Measurements from ENCODE around the gene PKN2. TPM values are rescaled to one million over a fixed set of nuclear protein-coding genes. Genes with fewer than 3 reads are reported as not detected.

Gene PKN2
- total and polyA plus RNA-seq, 2 of the 4 experiments (the other 2 are of a cell fraction), result 12.7 to 22.2 TPM

DNA sequence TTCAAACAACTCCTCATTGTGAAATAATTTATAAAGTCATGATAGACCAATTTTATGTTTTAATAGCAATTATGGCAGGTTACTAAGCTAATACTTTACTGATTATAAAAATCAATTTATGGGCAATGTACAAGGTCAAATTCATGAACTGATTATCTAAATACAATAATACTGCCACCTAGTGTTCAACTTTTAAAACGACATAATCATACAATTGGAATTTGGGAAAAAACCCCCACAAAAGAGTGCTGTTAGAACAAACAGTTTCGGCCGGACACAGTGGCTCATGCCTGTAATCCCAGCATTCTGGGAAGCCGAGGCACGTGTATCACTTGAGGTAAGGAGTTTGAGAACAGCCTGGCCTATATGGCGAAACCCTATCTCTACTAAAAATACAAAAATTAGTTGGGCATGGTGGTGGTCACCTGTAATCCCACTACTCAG lies 193.3 kb downstream of the PKN2 start:
- CTCF ChIA-PET, result interaction anchor here (0.6 to 1.2 kb wide), 4 partner anchors 15 to 225 kb away, joined by 3 read pairs; no protein-coding TSS in a partner anchor
- H2AFZ ChIP-seq (replicated peaks; ENCODE audit: low read length, poor library complexity), result no peak overlapping the region
- H3K9ac ChIP-seq (ENCODE audit: low read depth, low read length), result no peak overlapping the region
- ATAC-seq (ENCODE audit: low read depth), result peak; percentile 71
- H3K9me3 ChIP-seq (ENCODE audit: control insufficient read depth, insufficient read depth, low read length), result no peaks in the 10 kb centered on the region
- no peak overlapping the region; the same call in 1 of the 2 replicates for H4K5ac ChIP-seq (ENCODE audit: low read depth, low read length)
- WGBS, 2 experiments (ENCODE audit: extremely low coverage in 2 of 2, insufficient read length in 1 of 2), result no CpG with 5 or more reads among the region's 6 CpGs
- no TSS peak for BruUV-seq (replicated peaks)
- H4K91ac ChIP-seq (ENCODE audit: insufficient read depth, low read depth, low read length), result no peak overlapping the region
- in situ Hi-C loops (cut with MboI; ENCODE audit: low sequenced_read_pairs), result loop anchor here (10.0 kb wide), 2 partner anchors 133 to 203 kb away; no protein-coding TSS in a partner anchor
- H2BK120ac ChIP-seq (ENCODE audit: low read depth, low read length), result no peak overlapping the region
- H3K23ac ChIP-seq (ENCODE audit: low read depth, low read length), result no peak overlapping the region
- H3K27me3 ChIP-seq (ENCODE audit: control insufficient read depth, insufficient read depth, low read length), result no peaks in the 10 kb centered on the region
- 0 out of 2 replicates have a peak, but pooled peaks cover 5% of the 10 kb centered on the region for H4K20me1 ChIP-seq (ENCODE audit: insufficient read depth, low read length)
- no peak overlapping the region for H3K18ac ChIP-seq (ENCODE audit: low read depth, low read length)
- H4K8ac ChIP-seq (ENCODE audit: low read depth in 2 of 2, low read length in 2 of 2), result no peak overlapping the region
- no peaks in the 10 kb centered on the region for H3K9me1 ChIP-seq (ENCODE audit: insufficient read depth, low read length)
- no peak overlapping the region for H2AK5ac ChIP-seq (ENCODE audit: low read depth, low read length)
- peaks cover 12% of the 10 kb centered on the region; the same call in 1 of the 2 replicates for H3K4me1 ChIP-seq (ENCODE audit: control insufficient read depth, insufficient read depth, low read length)
- no peak overlapping the region for H3K4ac ChIP-seq (ENCODE audit: low read depth, low read length)
- peak overlapping the region; percentile 52; the same call in 1 of the 2 replicates for H3K27ac ChIP-seq (ENCODE audit: insufficient read depth, low read length)
- H2AK9ac ChIP-seq (replicated peaks; ENCODE audit: low read depth, low read length, poor library complexity), result no peak overlapping the region
- H2BK15ac ChIP-seq (ENCODE audit: low read depth, low read length), result no peak overlapping the region
- H3K4me2 ChIP-seq (ENCODE audit: low read depth, low read length), result no peak overlapping the region
- H2BK5ac ChIP-seq (ENCODE audit: low read depth, low read length, poor library complexity, severe bottlenecking), result peak overlapping the region; percentile 33
- peak; percentile 61 for DNase-seq
- no peak overlapping the region for H3K4me3 ChIP-seq (ENCODE audit: insufficient read depth, low read depth, low read length)
- H3K79me1 ChIP-seq (ENCODE audit: low read depth in 1 of 2, low read length in 2 of 2), result peaks cover 29 to 45% of the 10 kb centered on the region in 2 experiments
- H2BK20ac ChIP-seq (ENCODE audit: low read depth, low read length), result no peak overlapping the region
- H3K14ac ChIP-seq (replicated peaks; ENCODE audit: low read depth, low read length), result no peak overlapping the region
- dilution Hi-C loops (cut with HindIII; ENCODE audit: low sequenced_read_pairs, unreplicated experiment), result no loop called here
- TF ChIP-seq RAD21 (IDR thresholded peaks at IDR 0.05; ENCODE audit: low read length) (peak; percentile 49), BHLHE40 (IDR thresholded peaks at IDR 0.05; ENCODE audit: low read depth, low read length) (peak; percentile 69), SMC3 (IDR thresholded peaks at IDR 0.05; ENCODE audit: low read depth, low read length) (peak; percentile 35; the same call in 1 of the 2 replicates), USF2 (IDR thresholded peaks at IDR 0.05; ENCODE audit: low read depth, low read length) (no peak)
- TF ChIP-seq, protein P1, sequence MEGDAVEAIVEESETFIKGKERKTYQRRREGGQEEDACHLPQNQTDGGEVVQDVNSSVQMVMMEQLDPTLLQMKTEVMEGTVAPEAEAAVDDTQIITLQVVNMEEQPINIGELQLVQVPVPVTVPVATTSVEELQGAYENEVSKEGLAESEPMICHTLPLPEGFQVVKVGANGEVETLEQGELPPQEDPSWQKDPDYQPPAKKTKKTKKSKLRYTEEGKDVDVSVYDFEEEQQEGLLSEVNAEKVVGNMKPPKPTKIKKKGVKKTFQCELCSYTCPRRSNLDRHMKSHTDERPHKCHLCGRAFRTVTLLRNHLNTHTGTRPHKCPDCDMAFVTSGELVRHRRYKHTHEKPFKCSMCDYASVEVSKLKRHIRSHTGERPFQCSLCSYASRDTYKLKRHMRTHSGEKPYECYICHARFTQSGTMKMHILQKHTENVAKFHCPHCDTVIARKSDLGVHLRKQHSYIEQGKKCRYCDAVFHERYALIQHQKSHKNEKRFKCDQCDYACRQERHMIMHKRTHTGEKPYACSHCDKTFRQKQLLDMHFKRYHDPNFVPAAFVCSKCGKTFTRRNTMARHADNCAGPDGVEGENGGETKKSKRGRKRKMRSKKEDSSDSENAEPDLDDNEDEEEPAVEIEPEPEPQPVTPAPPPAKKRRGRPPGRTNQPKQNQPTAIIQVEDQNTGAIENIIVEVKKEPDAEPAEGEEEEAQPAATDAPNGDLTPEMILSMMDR (conservative IDR thresholded peaks at IDR 0.05; ENCODE audit: low read depth, low read length), result peak; percentile 53
- H3K56ac ChIP-seq (ENCODE audit: extremely low read depth, insufficient read depth, low read length), result no peak overlapping the region
- intact Hi-C loops (cut with micrococcal nuclease), result loop anchor here (1.0 to 2.0 kb wide), 4 partner anchors 141 to 269 kb away; partner anchors contain the start of gene PKN2
- POLR2A ChIA-PET (ENCODE audit: unreplicated experiment), result interaction anchor here (0.7 kb wide), 1 partner anchor 14 kb away, joined by 3 read pairs; the partner anchor contains the start of gene GTF2B
- H3K36me3 ChIP-seq (ENCODE audit: control insufficient read depth, insufficient read depth, low read length), result peaks cover 11% of the 10 kb centered on the region
